ENCODE data around the gene WRAP53. TPM values are rescaled to one million over a fixed set of nuclear protein-coding genes. Genes with fewer than 3 reads are reported as not detected.

Gene WRAP53
- total and polyA plus RNA-seq, 3 experiments from 2014 or later, result 16.6 to 31.3 (median 29.1) TPM

DNA sequence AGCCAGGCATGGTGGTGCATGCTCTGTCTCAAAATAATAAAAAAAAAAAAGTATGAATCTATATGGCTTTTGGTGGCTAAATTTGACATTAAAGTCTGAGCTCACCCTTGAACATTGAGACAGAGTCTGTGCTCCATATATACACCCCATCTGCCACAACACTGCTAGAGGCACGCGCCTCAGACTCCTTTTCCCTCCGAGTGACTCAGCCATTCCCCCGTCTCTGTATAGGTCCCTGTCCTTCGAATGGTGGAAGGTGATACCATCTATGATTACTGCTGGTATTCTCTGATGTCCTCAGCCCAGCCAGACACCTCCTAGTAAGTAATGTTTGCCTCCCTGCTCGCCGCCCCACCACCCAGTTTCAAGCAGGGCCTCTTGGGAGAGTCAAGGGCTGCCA is 12.2 kb downstream of the WRAP53 start:
- H3K27ac ChIP-seq (ENCODE audit: low read depth, low read length), result no peak overlapping the region
- no peaks in the 10 kb centered on the region for H3K9me3 Mint-ChIP-seq
- peaks cover 10% of the 10 kb centered on the region for H3K27me3 ChIP-seq (ENCODE audit: insufficient read depth, low read length, poor library complexity, severe bottlenecking)
- H3K4me3 Mint-ChIP-seq, result no peak overlapping the region
- peaks cover 10% of the 10 kb centered on the region for H3K4me1 ChIP-seq (ENCODE audit: insufficient read depth, low read length)
- peaks cover 21 to 49% (median 42%) of the 10 kb centered on the region in 3 donors for H3K36me3 Mint-ChIP-seq
- H3K4me3 ChIP-seq (ENCODE audit: low read length), result no peak overlapping the region
- H3K27ac Mint-ChIP-seq, result no peak overlapping the region
- ChIA-PET CTCF (no interaction called here), POLR2A (no interaction called here)
- no peaks in the 10 kb centered on the region for H3K9me3 ChIP-seq (ENCODE audit: low read length)
- H3K4me1 Mint-ChIP-seq, result peaks cover 10 to 17% (median 13%) of the 10 kb centered on the region in 3 donors
- DNase-seq, result no peak
- H3K27me3 Mint-ChIP-seq, result peaks cover 11 to 31% of the 10 kb centered on the region in 2 donors
- no peaks in the 10 kb centered on the region for H3K36me3 ChIP-seq (ENCODE audit: insufficient read depth, low read length)

GRCh38 chr17:7701681-7702080 is 13.4 kb downstream of the WRAP53 start:
- H3K27ac ChIP-seq (ENCODE audit: low read depth, low read length), result no peak overlapping the region
- DNase-seq, result no peak
- H3K36me3 ChIP-seq (ENCODE audit: insufficient read depth, low read length), result no peaks in the 10 kb centered on the region
- Mint-ChIP-seq H3K9me3 (no peaks in the 10 kb centered on the region), H3K27me3 (peaks cover 21 to 43% of the 10 kb centered on the region in 2 donors), H3K36me3 (peaks cover 16 to 40% (median 33%) of the 10 kb centered on the region in 3 donors), H3K27ac (no peak overlapping the region), H3K4me3 (peak overlapping the region in 1 of 7 donors; percentile 49), H3K4me1 (peaks cover 14 to 24% (median 23%) of the 10 kb centered on the region in 3 donors)
- ChIA-PET CTCF (no interaction called here), POLR2A (no interaction called here)
- peaks cover 19% of the 10 kb centered on the region for H3K27me3 ChIP-seq (ENCODE audit: insufficient read depth, low read length, poor library complexity, severe bottlenecking)
- peaks cover 10% of the 10 kb centered on the region for H3K4me1 ChIP-seq (ENCODE audit: insufficient read depth, low read length)
- H3K9me3 ChIP-seq (ENCODE audit: low read length), result no peaks in the 10 kb centered on the region
- H3K4me3 ChIP-seq (ENCODE audit: low read length), result no peak overlapping the region

GRCh38 chr17:7702776-7703175 is 14.5 kb downstream of the WRAP53 start:
- no peak for DNase-seq
- Mint-ChIP-seq H3K4me3 (no peak overlapping the region), H3K36me3 (peaks cover 15 to 35% (median 32%) of the 10 kb centered on the region in 3 donors), H3K4me1 (peaks cover 14 to 24% (median 23%) of the 10 kb centered on the region in 3 donors), H3K27me3 (peaks cover 31 to 54% of the 10 kb centered on the region in 2 donors), H3K9me3 (no peaks in the 10 kb centered on the region), H3K27ac (no peak overlapping the region)
- no peak overlapping the region for H3K27ac ChIP-seq (ENCODE audit: low read depth, low read length)
- no peaks in the 10 kb centered on the region for H3K9me3 ChIP-seq (ENCODE audit: low read length)
- H3K27me3 ChIP-seq (ENCODE audit: insufficient read depth, low read length, poor library complexity, severe bottlenecking), result peaks cover 26% of the 10 kb centered on the region
- ChIA-PET CTCF (no interaction called here), POLR2A (no interaction called here)
- H3K4me1 ChIP-seq (ENCODE audit: insufficient read depth, low read length), result peaks cover 10% of the 10 kb centered on the region
- H3K36me3 ChIP-seq (ENCODE audit: insufficient read depth, low read length), result no peaks in the 10 kb centered on the region
- H3K4me3 ChIP-seq (ENCODE audit: low read length), result no peak overlapping the region

GRCh38 chr17:7703584-7704479 is 15.6 kb downstream of the WRAP53 start:
- Histone ChIP-seq H3K27me3 (ENCODE audit: insufficient read depth, low read length, poor library complexity, severe bottlenecking) (peaks cover 26% of the 10 kb centered on the region), H3K36me3 (ENCODE audit: insufficient read depth, low read length) (no peaks in the 10 kb centered on the region), H3K4me1 (ENCODE audit: insufficient read depth, low read length) (peaks cover 10% of the 10 kb centered on the region), H3K9me3 (ENCODE audit: low read length) (no peaks in the 10 kb centered on the region), H3K27ac (ENCODE audit: low read depth, low read length) (no peak overlapping the region), H3K4me3 (ENCODE audit: low read length) (no peak overlapping the region)
- Mint-ChIP-seq H3K27me3 (peaks cover 35 to 61% of the 10 kb centered on the region in 2 donors), H3K4me1 (peaks cover 14 to 24% (median 23%) of the 10 kb centered on the region in 3 donors), H3K36me3 (peaks cover 11 to 30% (median 27%) of the 10 kb centered on the region in 3 donors), H3K4me3 (peak overlapping the region in 6 of 7 donors; percentile 54 to 89 (median 76)), H3K27ac (peak overlapping the region in 2 of 8 donors; percentile 13 to 54), H3K9me3 (no peaks in the 10 kb centered on the region)
- no peak for DNase-seq
- ChIA-PET CTCF (interaction anchor here (0.9 to 1.1 kb wide), 2 partner anchors 15 to 649 kb away, joined by 3 read pairs; partner anchors contain the start of gene WRAP53), POLR2A (interaction anchor here (0.6 kb wide), 1 partner anchor 523 kb away, joined by 4 read pairs; no protein-coding TSS in a partner anchor)

- DNase-seq, result no peak
- Mint-ChIP-seq H3K27me3 (peaks cover 38 to 63% of the 10 kb centered on the region in 2 donors), H3K4me3 (peak within 1 kb of the TSS; percentile 45 to 89 (median 76)), H3K27ac (peak within 1 kb of the TSS in 1 of 8 donors; percentile 29), H3K4me1 (peaks cover 14 to 24% (median 23%) of the 10 kb centered on the region in 3 donors), H3K9me3 (no peaks in the 10 kb centered on the region), H3K36me3 (peaks cover 11 to 30% (median 27%) of the 10 kb centered on the region in 3 donors)
- CTCF ChIA-PET, result interaction anchor here (0.9 to 1.1 kb wide), 2 partner anchors 16 to 650 kb away, joined by 3 read pairs; partner anchors contain the start of gene WRAP53
- no peak within 1 kb of the TSS for H3K27ac ChIP-seq (ENCODE audit: low read depth, low read length)
- H3K9me3 ChIP-seq (ENCODE audit: low read length), result no peaks in the 10 kb centered on the region
- POLR2A ChIA-PET, result no interaction called here
- H3K36me3 ChIP-seq (ENCODE audit: insufficient read depth, low read length), result no peaks in the 10 kb centered on the region
- no peak within 1 kb of the TSS for H3K4me3 ChIP-seq (ENCODE audit: low read length)
- peaks cover 10% of the 10 kb centered on the region for H3K4me1 ChIP-seq (ENCODE audit: insufficient read depth, low read length)
- H3K27me3 ChIP-seq (ENCODE audit: insufficient read depth, low read length, poor library complexity, severe bottlenecking), result peaks cover 26% of the 10 kb centered on the region
These were observed 16.5 kb downstream of the WRAP53 start, which contains the start of gene EFNB3 for GRCh38 chr17:7704601-7705268. TSS of gene EFNB3 (plus strand) at chr17:7705202. CDS start at chr17:7705599, 397 bp downstream.

DNA sequence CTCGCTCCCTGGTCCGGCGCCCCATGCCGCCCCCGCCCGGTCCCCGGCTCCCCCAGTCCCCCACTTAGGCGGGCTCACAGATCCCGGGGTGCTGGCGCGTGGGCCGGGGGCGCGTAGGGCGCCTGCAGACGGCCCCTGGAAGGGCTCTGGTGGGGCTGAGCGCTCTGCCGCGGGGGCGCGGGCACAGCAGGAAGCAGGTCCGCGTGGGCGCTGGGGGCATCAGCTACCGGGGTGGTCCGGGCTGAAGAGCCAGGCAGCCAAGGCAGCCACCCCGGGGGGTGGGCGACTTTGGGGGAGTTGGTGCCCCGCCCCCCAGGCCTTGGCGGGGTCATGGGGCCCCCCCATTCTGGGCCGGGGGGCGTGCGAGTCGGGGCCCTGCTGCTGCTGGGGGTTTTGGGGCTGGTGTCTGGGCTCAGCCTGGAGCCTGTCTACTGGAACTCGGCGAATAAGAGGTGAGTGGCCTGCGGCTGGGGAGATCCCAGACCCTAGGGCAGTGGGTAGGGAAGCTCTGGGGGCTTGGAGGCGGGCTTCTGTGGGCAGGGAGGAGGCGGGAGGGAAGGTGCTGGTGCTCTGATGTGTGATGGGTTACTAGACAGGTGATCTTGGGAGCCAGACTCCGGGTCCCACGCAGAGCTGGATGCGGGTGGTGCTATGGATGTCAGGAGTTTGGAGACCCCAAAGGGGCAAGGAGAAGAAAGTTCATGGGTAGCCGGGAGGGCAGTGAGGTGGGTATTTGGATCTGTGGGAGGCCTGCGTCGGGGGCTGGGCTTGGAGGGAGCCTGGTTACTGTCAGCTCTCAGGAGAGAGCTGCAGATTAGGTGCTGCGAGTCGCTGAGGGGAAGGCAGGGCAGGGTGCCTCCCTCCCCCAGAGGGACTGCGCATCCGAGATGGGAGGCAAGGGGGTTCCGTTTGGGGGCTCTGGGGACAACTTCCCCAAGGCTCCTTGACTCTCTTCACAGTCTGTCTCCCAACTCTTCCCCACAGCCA is 17.3 kb downstream of the WRAP53 start:
- H3K4me3 Mint-ChIP-seq, result peak overlapping the region in 6 of 7 donors; percentile 6 to 65 (median 50)
- H3K9me3 Mint-ChIP-seq, result no peaks in the 10 kb centered on the region
- H3K27me3 Mint-ChIP-seq, result peaks cover 37 to 70% of the 10 kb centered on the region in 2 donors
- Histone ChIP-seq H3K4me1 (ENCODE audit: insufficient read depth, low read length) (peaks cover 16% of the 10 kb centered on the region), H3K27ac (ENCODE audit: low read depth, low read length) (no peak overlapping the region), H3K9me3 (ENCODE audit: low read length) (no peaks in the 10 kb centered on the region), H3K4me3 (ENCODE audit: low read length) (no peak overlapping the region), H3K36me3 (ENCODE audit: insufficient read depth, low read length) (no peaks in the 10 kb centered on the region), H3K27me3 (ENCODE audit: insufficient read depth, low read length, poor library complexity, severe bottlenecking) (peaks cover 26% of the 10 kb centered on the region)
- ChIA-PET POLR2A (no interaction called here), CTCF (interaction anchor here (1.0 kb wide), 1 partner anchor 11 kb away, joined by 3 read pairs; no protein-coding TSS in a partner anchor)
- DNase-seq, result no peak
- peaks cover 6 to 25% (median 25%) of the 10 kb centered on the region in 3 donors for H3K36me3 Mint-ChIP-seq
- H3K4me1 Mint-ChIP-seq, result peaks cover 18 to 31% (median 29%) of the 10 kb centered on the region in 3 donors
- H3K27ac Mint-ChIP-seq, result no peak overlapping the region

- Mint-ChIP-seq H3K36me3 (peaks cover 3 to 15% (median 13%) of the 10 kb centered on the region in 3 donors), H3K4me3 (peak overlapping the region in 1 of 7 donors; percentile 25), H3K4me1 (peaks cover 19 to 35% (median 33%) of the 10 kb centered on the region in 3 donors), H3K27ac (peak overlapping the region in 2 of 8 donors; percentile 13 to 69), H3K27me3 (peaks cover 41 to 80% of the 10 kb centered on the region in 2 donors), H3K9me3 (no peaks in the 10 kb centered on the region)
- ChIA-PET CTCF (no interaction called here), POLR2A (no interaction called here)
- Histone ChIP-seq H3K4me3 (ENCODE audit: low read length) (no peak overlapping the region), H3K27me3 (ENCODE audit: insufficient read depth, low read length, poor library complexity, severe bottlenecking) (peaks cover 37% of the 10 kb centered on the region), H3K27ac (ENCODE audit: low read depth, low read length) (no peak overlapping the region), H3K4me1 (ENCODE audit: insufficient read depth, low read length) (peaks cover 17% of the 10 kb centered on the region), H3K9me3 (ENCODE audit: low read length) (no peaks in the 10 kb centered on the region), H3K36me3 (ENCODE audit: insufficient read depth, low read length) (no peaks in the 10 kb centered on the region)
- no peak for DNase-seq
These were observed 18.5 kb downstream of the WRAP53 start for GRCh38 chr17:7706631-7707354.

All from CD8-positive, alpha-beta memory T cell (primary cell).